Spleen (tissue), 11 donors: ENCODE data around the gene TLR8. TPM values are rescaled to one million over a fixed set of nuclear protein-coding genes. Genes with fewer than 3 reads are reported as not detected.

ENCODE experiments used
- DNase-seq: peaks from one replicate; pipeline ENCODE4 v3.0.0-alpha.2; 2020
- H3K27ac ChIP-seq, 8 donors: fragments of 200-600 bp; sonication (generic) in 7 of 8; 1 replicate in 4 of 8; 2 replicates in 4 of 8; pipeline versions ENCODE4 v1.5.0 to v1.8.0; 2016 to 2021; ENCODE audit warnings: inconsistent platforms in 4 of 8, mild to moderate bottlenecking in 4 of 8, moderate library complexity in 1 of 8
- H3K27me3 ChIP-seq, 7 donors: fragments of 200-600 bp; sonication (generic) in 6 of 7; replicated peaks in 1 of 7; 1 replicate in 4 of 7; 2 replicates in 3 of 7; pipeline versions ENCODE4 v1.5.0 to v1.8.0; 2016 to 2021; ENCODE audit warnings: inconsistent platforms in 3 of 7, mild to moderate bottlenecking in 1 of 7
- H3K36me3 ChIP-seq, 6 donors: fragments of 200-600 bp; sonication (generic) in 5 of 6; 1 replicate in 4 of 6; 2 replicates in 2 of 6; pipeline versions ENCODE4 v1.5.0 to v1.8.0; 2016 to 2021; ENCODE audit warnings: inconsistent platforms in 2 of 6
- H3K4me1 ChIP-seq, 6 donors: fragments of 200-600 bp; sonication (generic) in 5 of 6; 1 replicate in 3 of 6; 2 replicates in 3 of 6; pipeline versions ENCODE4 v1.5.0 to v1.8.0; 2016 to 2021; ENCODE audit warnings: inconsistent platforms in 3 of 6
- H3K4me3 ChIP-seq, 8 donors: fragments of 200-600 bp; sonication (generic) in 7 of 8; 1 replicate in 4 of 8; 2 replicates in 4 of 8; pipeline versions ENCODE4 v1.5.0 to v1.8.0; 2016 to 2021; ENCODE audit warnings: inconsistent platforms in 4 of 8, mild to moderate bottlenecking in 4 of 8, moderate library complexity in 2 of 8
- H3K9me3 ChIP-seq, 8 donors: fragments of 200-600 bp; sonication (generic) in 7 of 8; 1 replicate in 4 of 8; 2 replicates in 4 of 8; pipeline versions ENCODE4 v1.5.0 to v1.8.0; 2016 to 2021; ENCODE audit warnings: inconsistent platforms in 4 of 8
- CTCF ChIP-seq, 11 experiments: fragments of 200-600 bp in 7 of 11; fragments of 450-650 bp in 4 of 11; sonication (generic) in 4 of 11; IDR thresholded peaks in 8 of 11; conservative IDR thresholded peaks in 3 of 11; 1 replicate in 7 of 11; 2 replicates in 4 of 11; pipeline versions ENCODE4 v1.4.0 to v1.8.0; 2016 to 2021; ENCODE audit warnings: antibody characterized with exemption in 11 of 11, inconsistent platforms in 4 of 11, mild to moderate bottlenecking in 1 of 11
- POLR2A ChIP-seq, 3 donors: fragments of 450-650 bp; IDR thresholded peaks; one replicate each; pipeline ENCODE4 v1.5.1; 2017; ENCODE audit warnings: antibody characterized with exemption in 3 of 3, mild to moderate bottlenecking in 1 of 3
- POLR2AphosphoS5 ChIP-seq, 3 donors: sonication (generic); formaldehyde crosslinking; IDR thresholded peaks; one replicate each; pipeline ENCODE4 v1.5.1; 2017; ENCODE audit warnings: antibody characterized with exemption in 3 of 3
- WGBS, 5 donors: extraction: QIAGEN DNeasy Blood & Tissue Kit in 3 of 5; methylation state at CpG; one replicate each; pipeline versions ENCODE4 v1.1.5 to v1.1.7; 2013 to 2018; 5-methylcytosine and 5-hydroxymethylcytosine counted together
- intact Hi-C: fragments of 100-400 bp; cut with DNase I; formaldehyde crosslinking; loops from one replicate; pipeline ENCODE4 v1.15.0; 2023; ENCODE audit warnings: low total_unique reads
- polyA plus RNA-seq, 3 donors: library from polyadenylated mRNA; stranded (reverse); fragments of 200-250 nt; gene quantifications; one replicate each; pipeline ENCODE4 v1.2.1, GENCODE V29; 2013
- total RNA-seq, 7 donors: library from RNA; depleted of rRNA in 3 of 7; stranded (reverse); fragments of >200 nt in 3 of 7; fragmentation: NEBNext Ultra II Directional in 4 of 7; extraction: Animal tissue kit (Norgen Biotek cat#: 25700) in 4 of 7; gene quantifications; one replicate each; pipeline versions ENCODE4 v1.1.0 to v1.2.1, GENCODE V29; 2016 to 2021
- donor health status: healthy with polysubstance abuse.
- donor health status: DM: no; HTN: no; CAD: no; lungs with moderate emphysema.
- donor health status: DM: no; HTN: no; CAD: no.
- donor health status: Bipolar disorder and iron deficiency.
- donor health status: healthy.
- donor health status: DM: no; HTN: no; CAD: no.
- donor health status: DM: yes; HTN: yes; CAD: no.

The TLR8 gene
- total and polyA plus RNA-seq, 10 donors: 1.1 to 76.5 (median 23.0) TPM

- peaks cover 0 to 16% (median 0%) of the 10 kb centered on the region in 6 donors for H3K4me1 ChIP-seq
- intact Hi-C loops: no loop called here
- 54 to 74% (median 63%) methylated on average over 8 of the region's 8 CpGs for WGBS, 5 donors
- no peaks in the 10 kb centered on the region for H3K9me3 ChIP-seq
- no peaks in the 10 kb centered on the region for H3K36me3 ChIP-seq
- no peaks in the 10 kb centered on the region for H3K27me3 ChIP-seq
- TF ChIP-seq POLR2AphosphoS5 (IDR thresholded peaks at IDR 0.05) (no peak), CTCF (IDR thresholded peaks at IDR 0.05 in 8 of 11, conservative IDR thresholded peaks at IDR 0.05 in 3 of 11) (no peak), POLR2A (IDR thresholded peaks at IDR 0.05) (no peak)
- no peak for DNase-seq
- no peak overlapping the region for H3K27ac ChIP-seq
- no peak overlapping the region for H3K4me3 ChIP-seq
These were observed 29.0 kb upstream of the TLR8 start for GRCh38 chrX:12877386-12877785.

DNA sequence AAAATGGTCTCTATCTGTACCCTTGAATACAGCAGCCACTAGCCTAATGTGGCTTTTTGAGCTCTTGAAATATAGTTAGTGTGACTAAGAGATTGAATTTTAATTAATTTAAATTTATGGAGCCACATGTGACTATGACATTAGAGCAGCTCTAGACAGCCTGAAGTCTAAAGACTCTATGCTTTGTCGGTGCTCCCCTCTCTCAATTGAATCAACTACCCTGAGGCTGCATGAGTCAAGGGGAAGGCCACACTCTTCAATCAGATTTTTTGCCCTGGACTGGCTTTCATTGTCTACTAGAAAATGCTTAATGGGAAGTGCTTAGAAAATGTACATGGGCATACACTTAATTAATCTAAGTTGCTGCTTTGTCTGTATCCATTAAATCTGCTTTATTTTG lies 27.9 kb upstream of the TLR8 start:
- Histone ChIP-seq H3K4me1 (peaks cover 0 to 16% (median 0%) of the 10 kb centered on the region in 6 donors), H3K27me3 (no peaks in the 10 kb centered on the region), H3K4me3 (no peak overlapping the region), H3K36me3 (no peaks in the 10 kb centered on the region), H3K9me3 (no peaks in the 10 kb centered on the region), H3K27ac (no peak overlapping the region)
- no peak for DNase-seq
- TF ChIP-seq POLR2AphosphoS5 (IDR thresholded peaks at IDR 0.05) (no peak), POLR2A (IDR thresholded peaks at IDR 0.05) (no peak), CTCF (IDR thresholded peaks at IDR 0.05 in 8 of 11, conservative IDR thresholded peaks at IDR 0.05 in 3 of 11) (no peak)
- 69 to 94% (median 87%) methylated on average over 1 of the region's 1 CpG for WGBS, 5 donors
- intact Hi-C loops: no loop called here

DNA sequence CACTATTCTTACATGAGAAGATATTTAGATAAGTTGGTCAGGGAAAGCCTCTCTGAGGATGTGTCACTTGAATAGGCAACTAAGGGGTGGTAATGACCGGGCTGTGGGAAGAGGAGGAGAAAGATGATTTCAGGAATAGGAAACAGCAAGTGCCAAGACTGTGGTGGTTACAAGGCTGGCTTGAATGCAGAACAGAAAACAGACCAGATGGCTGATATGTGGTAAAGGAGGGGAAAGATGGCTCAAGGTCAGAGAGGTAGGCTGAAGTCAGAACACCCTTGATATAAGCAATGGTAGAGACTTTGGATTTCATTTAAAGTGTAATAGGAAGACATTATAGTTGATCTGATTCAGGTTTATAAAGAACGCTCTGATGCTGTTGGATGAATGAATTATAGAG lies 24.5 kb upstream of the TLR8 start:
- DNase-seq: no peak
- no peak for TF ChIP-seq POLR2AphosphoS5 (IDR thresholded peaks at IDR 0.05)
- no peak for TF ChIP-seq POLR2A (IDR thresholded peaks at IDR 0.05)
- TF ChIP-seq CTCF (IDR thresholded peaks at IDR 0.05 in 8 of 11, conservative IDR thresholded peaks at IDR 0.05 in 3 of 11): no peak
- Histone ChIP-seq H3K27me3 (no peaks in the 10 kb centered on the region), H3K4me3 (no peak overlapping the region), H3K27ac (no peak overlapping the region), H3K36me3 (peaks cover 0 to 4% (median 0%) of the 10 kb centered on the region in 6 donors), H3K4me1 (peaks cover 0 to under 1% (median 0%) of the 10 kb centered on the region in 6 donors), H3K9me3 (no peaks in the 10 kb centered on the region)
- intact Hi-C loops: no loop called here
- 59 to 73% (median 65%) methylated on average over 2 of the region's 2 CpGs for WGBS, 5 donors

- WGBS, 5 donors: 70 to 86% (median 80%) methylated on average over 5 of the region's 5 CpGs
- TF ChIP-seq CTCF (IDR thresholded peaks at IDR 0.05 in 8 of 11, conservative IDR thresholded peaks at IDR 0.05 in 3 of 11) (no peak), POLR2A (IDR thresholded peaks at IDR 0.05) (no peak), POLR2AphosphoS5 (IDR thresholded peaks at IDR 0.05) (no peak)
- H3K4me3 ChIP-seq: no peak overlapping the region
- intact Hi-C loops: no loop called here
- peaks cover 0 to 2% (median 0%) of the 10 kb centered on the region in 7 donors for H3K27me3 ChIP-seq
- H3K36me3 ChIP-seq: peaks cover 0 to 4% (median 0%) of the 10 kb centered on the region in 6 donors
- H3K4me1 ChIP-seq: peaks cover 3 to 14% (median 5%) of the 10 kb centered on the region in 6 donors
- no peaks in the 10 kb centered on the region for H3K9me3 ChIP-seq
- H3K27ac ChIP-seq: no peak overlapping the region
- no peak for DNase-seq
These were observed 20.9 kb upstream of the TLR8 start for GRCh38 chrX:12885508-12885907.
